ENCODE results near the gene CDH15. TPM values are rescaled to one million over a fixed set of nuclear protein-coding genes. Genes with fewer than 3 reads are reported as not detected.

The CDH15 gene
- total and polyA plus RNA-seq, 2 of the 13 experiments (the other 11 are each of a cell fraction or from before 2014, with no cell fraction given): 0.74 to 2.2 TPM

GRCh38 chr16:89241187-89242007, 69.8 kb downstream of the CDH15 start (continued):
- no peak for TF ChIP-seq NR1H2 (CRISPR knock-in tag; IDR thresholded peaks at IDR 0.05; ENCODE audit: borderline replicate concordance, low read depth)
- no peak for TF ChIP-seq PLRG1 (conservative IDR thresholded peaks at IDR 0.05)
- TF ChIP-seq ZNF709 (CRISPR knock-in tag; IDR thresholded peaks at IDR 0.05): peak; percentile 74
- peak; percentile 31; the same call in 1 of the 2 replicates for TF ChIP-seq ZNF749 (CRISPR knock-in tag; IDR thresholded peaks at IDR 0.05; ENCODE audit: borderline replicate concordance)
- peak; percentile 25; the same call in 1 of the 2 replicates for TF ChIP-seq HNF4A (CRISPR knock-in tag; IDR thresholded peaks at IDR 0.05)
- TF ChIP-seq PAXIP1 (CRISPR knock-in tag; conservative IDR thresholded peaks at IDR 0.05): peak; percentile 49; the same call in 1 of the 2 replicates
- TF ChIP-seq KDM4B (CRISPR knock-in tag; IDR thresholded peaks at IDR 0.05): peak; percentile 55; the same call in 1 of the 2 replicates
- no peak for TF ChIP-seq RBM22 (optimal IDR thresholded peaks at IDR 0.05; ENCODE audit: low read length)
- peak; percentile 68; the same call in 1 of the 2 replicates for TF ChIP-seq CAMTA2 (CRISPR knock-in tag; IDR thresholded peaks at IDR 0.05; ENCODE audit: borderline replicate concordance)
- no peak; the same call in 1 of the 2 replicates for TF ChIP-seq ZKSCAN8 (CRISPR knock-in tag; IDR thresholded peaks at IDR 0.05; ENCODE audit: borderline replicate concordance)
- TF ChIP-seq PREB (CRISPR knock-in tag; IDR thresholded peaks at IDR 0.05): no peak; the same call in 1 of the 2 replicates
- no peak for TF ChIP-seq ZNF550 (CRISPR knock-in tag; IDR thresholded peaks at IDR 0.05; ENCODE audit: borderline replicate concordance)
- peak; percentile 41; the same call in 1 of the 2 replicates for TF ChIP-seq ZNF609 (CRISPR knock-in tag; IDR thresholded peaks at IDR 0.05; ENCODE audit: borderline replicate concordance)
- TF ChIP-seq PBX2 (CRISPR knock-in tag; IDR thresholded peaks at IDR 0.05): peak; percentile 20; the same call in 1 of the 2 replicates
- TF ChIP-seq TFDP1 (CRISPR knock-in tag; IDR thresholded peaks at IDR 0.05; ENCODE audit: borderline replicate concordance): peak; percentile 73; the same call in 1 of the 2 replicates
- TF ChIP-seq ZNF296 (CRISPR knock-in tag; conservative IDR thresholded peaks at IDR 0.05): no peak
